GM18868 (cell line): ENCODE data around the gene MYOF.
"Not testable (repeated sequence)": the region's sequence is repeated elsewhere in the genome, so short reads cannot be mapped to it uniquely, and the experiment has no call there.

Source experiments
- ATAC-seq: cut with Tn5 transposase; IDR thresholded peaks from one replicate; pipeline ENCODE4 v1.9.1; 2021; ENCODE audit warnings: mild to moderate bottlenecking, moderate library complexity; ENCODE audit not compliant: unreplicated experiment

MYOF gene

DNA sequence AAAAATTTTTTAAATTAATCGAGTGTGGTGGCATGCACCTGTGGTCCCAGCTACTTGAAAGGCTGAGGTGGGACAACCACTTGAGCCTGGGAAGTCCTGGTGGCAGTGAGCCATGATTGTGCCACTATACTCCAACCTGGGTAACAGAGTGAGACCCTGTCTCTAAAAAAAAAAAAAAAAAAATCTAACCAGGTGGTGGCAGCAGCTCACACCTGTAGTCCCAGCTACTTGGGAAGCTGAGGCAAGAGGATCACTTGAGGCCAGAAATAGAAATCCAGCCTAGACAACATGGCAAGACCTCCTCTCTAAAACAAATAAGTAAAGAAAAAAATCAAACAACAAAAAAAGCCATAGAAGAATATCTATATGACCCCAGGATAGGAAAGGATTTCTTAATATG, 3.6 kb upstream of the MYOF start:
- no peak for ATAC-seq

DNA sequence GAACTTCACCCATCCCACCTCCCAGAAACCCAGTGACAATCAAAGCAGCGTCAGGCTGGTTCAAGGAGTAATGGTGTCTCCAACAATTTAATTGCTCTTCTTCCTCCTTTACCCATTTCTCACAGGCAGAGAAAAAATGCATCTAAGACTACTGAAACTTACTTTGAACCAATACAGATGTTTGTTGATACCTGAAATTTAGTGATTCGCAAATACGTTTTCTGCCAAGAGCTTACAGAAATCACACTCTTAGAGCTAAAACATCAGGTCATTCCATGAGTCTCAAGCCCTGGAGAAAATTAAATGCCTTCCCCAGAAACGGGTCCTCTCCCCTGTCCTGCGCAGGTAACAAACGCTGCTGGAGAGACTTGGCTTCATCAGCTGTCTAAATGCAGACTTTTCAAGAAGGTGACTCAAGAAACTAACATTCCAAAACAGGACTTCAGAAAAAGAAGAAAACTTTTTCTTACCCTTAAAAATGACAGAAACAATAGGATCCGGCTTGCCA, 443 bp downstream of the MYOF start:
- peak; percentile 6 for ATAC-seq

DNA sequence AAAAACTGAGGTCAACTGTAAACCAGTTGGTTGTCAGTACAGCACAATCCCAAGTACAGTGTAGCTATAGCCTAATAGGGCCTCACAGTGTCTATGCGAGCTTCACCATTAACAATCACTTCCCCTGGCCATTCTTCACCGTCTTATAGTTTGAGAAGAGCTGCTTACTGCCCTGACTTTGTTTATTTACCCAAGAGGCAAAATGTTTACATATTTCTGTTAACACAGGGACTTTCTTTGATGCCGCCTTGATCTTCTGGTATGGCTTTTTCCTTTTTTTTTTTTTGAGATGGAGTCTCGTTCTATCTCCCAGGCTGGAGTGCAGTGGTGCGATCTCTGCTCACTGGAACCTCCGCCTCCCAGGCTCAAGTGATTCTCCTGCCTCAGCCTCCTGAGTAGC, 3.3 kb downstream of the MYOF start:
- no peak for ATAC-seq

DNA sequence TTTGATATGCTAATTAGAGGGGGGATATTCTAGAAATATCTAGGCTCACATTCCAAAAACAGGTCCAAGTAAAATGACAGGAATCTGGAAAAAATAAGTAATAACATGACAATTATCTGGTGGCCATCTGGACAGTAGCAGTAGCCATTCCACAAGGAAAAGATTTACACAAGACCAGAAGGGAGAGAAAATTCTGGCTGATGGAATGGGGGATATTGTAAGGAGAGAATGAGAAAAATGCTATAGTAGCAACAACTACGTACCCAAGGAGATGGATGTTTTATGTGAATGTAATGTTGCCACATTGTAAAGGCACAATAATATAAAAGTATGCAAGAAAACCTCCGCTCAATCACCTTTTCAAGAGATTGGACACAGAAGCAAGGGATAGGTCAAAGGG, 5.4 kb downstream of the MYOF start:
- ATAC-seq: no peak

DNA sequence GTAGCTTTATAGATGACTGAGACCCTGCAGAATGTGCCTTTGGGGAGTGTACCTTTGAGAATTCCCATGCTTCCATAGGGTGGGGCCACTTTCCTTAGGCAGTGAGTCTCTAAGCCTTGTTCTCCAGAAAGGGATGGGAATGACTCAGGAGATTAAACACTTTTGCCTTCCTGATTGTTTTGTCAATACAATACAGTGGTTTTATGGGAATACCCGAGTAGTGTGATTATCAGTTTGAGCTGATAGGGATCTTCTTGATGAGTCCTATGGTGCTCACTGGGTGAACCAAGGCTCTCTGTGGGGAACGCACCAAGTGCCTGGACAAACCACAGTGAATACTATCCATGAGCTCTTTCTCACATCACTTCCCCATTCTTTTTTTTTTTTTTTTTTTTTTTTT, 6.3 kb downstream of the MYOF start:
- no peak for ATAC-seq

DNA sequence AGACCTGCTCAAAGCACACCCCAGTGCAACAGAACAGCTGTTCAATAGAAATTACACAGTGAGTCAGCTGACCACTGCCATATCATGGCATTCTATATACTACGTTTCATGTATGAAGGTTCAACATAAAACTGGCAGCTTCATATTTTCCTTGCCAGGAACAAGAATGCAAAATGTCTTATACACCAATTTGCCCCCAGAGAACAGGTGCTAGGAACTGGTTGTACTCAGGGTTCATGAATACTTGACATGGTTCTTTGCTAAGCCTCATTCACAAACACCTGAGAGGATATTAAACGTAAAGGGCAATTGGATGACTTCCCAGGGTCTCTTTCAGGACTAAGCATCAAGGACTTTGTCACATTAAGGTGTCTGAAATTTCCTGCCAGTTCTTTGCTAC, 6.9 kb downstream of the MYOF start:
- ATAC-seq: no peak

DNA sequence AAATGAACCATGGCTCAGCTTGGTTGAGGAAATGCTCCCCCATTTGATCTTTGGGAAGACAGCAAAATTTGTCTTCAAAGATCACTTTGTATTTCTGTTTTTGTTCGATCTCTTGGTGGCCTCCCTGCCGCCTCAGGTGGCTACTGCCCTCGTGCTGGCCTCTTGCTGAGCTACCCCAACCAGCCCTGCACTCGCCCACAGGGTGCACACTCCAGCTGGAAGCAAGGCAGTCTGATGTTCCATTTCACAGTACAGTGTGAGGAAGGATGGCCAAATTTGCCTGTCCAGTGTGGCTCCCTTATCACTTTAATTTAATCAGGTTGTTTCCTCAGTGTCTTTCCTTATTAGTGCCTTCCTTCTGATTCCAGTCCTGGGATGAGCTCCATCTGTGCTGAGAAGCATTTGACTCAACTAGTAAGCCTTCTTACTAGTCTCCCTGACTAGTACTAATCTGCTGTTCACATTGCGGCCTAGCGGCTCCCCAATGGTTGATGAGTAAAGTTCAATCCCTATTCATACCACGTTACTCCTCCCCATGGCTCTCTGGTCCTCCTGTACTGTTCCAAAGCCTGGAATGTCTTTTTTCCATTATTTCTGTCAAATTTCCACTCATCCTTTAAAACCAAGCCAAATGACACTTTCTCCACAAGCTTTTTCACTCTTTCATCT, 8.2 kb downstream of the MYOF start:
- no peak for ATAC-seq

DNA sequence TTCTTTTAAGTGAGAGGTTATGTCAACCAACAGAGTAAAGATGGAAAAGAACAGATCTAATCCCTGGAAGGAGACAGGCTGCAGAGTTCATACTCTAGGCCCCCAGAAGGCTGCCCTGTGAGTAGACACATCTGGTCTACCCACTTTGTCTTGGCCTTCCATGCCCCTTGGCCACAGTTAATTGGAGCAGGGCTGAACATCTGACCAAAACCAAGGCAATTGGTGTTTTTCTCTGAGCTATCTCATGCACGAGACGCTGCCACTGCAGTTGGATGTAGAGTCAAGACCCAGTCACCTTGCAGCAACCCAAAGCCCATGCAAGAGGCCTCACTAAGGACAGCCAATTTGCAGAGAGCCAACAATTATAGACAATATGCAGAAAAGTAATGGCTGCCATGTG, 9.0 kb downstream of the MYOF start:
- ATAC-seq: no peak

DNA sequence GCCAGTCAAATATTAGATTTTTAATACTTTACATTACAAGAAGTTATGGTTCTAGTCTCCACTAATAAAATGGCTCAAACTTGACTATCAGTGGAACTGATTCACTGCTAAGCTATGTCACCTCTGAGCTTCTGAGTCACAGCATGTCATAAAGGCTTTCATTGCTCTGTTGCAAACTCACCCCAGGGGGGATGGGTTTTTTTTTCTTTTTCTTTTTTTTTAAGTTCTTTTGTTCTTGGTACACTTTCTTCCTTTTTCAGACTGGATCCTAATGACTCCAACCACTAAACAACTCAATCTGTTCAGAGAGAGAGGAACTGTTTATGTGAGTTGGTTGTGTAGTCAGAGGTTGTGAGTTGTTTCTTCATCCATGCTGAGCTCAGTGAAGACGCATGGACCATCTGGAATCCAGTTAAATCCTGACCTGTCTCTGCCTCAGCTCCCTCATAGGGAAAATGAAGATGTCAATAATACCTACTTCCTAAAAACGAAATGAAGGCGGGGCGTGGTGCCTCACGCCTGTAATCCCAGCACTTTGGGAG, 11.0 kb downstream of the MYOF start:
- no peak for ATAC-seq

DNA sequence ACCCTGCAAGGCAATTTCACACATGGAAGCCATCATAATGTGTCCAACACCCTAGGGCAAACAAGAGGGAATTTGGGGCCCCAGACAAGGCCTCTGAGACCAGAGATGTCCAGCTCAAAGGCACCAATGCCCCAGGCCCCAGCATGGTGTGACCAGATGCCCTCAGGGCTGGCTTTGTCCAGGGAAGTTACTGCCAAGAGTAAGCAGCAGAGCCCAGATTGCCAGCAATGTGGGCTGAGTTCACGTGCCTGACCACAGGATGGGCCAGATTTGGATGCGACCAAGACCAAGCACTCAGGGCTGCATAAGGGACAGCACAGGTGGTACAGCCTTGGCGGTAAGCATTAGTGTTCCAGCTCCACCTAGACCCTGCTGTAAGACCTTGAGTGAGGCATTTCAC, 12.7 kb downstream of the MYOF start:
- ATAC-seq: no peak

DNA sequence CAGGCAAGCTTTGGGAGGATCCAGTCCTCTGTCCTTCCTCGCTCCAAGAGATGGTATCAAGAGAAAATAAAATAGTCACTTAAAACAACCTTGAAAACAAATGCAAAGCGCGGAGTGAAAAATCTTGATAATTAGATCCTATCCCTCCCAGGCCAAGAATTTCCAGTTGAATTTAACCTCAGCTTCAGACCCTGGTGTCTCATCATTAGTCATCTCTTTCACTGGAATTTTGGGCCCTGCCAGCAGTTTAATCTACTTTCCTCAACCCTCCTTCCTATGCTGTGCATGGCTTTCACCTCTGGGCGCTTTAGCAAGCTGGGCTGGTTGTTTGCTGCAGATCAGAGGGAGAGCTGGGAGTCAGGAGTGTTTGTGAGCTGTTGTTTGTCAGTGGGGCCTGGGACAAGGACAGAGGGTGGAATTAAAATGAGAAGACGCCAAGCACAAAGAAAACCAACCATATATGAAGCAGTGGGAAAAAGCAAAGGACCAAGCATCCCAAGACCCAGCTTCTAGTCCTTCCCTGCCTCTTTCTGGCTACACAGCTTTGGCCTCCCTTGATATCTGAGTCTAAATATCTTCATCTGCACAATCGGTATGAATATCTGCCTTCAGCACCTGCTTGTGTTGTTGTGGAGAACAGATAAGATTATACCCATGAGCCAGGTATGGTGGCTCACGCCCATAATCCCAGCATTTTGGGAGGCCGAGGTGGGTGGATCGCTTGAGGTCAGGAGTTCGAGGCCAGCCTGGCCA, 13.5 kb downstream of the MYOF start:
- no peak for ATAC-seq

DNA sequence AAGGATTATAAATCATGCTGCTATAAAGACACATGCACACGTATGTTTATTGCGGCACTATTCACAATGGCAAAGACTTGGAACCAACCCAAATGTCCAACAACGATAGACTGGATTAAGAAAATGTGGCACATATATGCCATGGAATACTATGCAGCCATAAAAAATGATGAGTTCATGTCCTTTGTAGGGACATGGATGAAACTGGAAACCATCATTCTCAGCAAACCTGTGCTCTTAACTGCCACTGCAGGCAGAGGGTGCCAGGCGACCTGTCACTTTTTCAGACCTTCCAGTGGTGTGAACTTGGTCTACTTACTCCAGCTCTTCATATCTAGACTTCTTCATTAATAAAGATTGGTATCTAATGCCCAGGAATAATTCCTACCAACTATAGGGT, 14.5 kb downstream of the MYOF start:
- not testable (repeated sequence) for ATAC-seq

DNA sequence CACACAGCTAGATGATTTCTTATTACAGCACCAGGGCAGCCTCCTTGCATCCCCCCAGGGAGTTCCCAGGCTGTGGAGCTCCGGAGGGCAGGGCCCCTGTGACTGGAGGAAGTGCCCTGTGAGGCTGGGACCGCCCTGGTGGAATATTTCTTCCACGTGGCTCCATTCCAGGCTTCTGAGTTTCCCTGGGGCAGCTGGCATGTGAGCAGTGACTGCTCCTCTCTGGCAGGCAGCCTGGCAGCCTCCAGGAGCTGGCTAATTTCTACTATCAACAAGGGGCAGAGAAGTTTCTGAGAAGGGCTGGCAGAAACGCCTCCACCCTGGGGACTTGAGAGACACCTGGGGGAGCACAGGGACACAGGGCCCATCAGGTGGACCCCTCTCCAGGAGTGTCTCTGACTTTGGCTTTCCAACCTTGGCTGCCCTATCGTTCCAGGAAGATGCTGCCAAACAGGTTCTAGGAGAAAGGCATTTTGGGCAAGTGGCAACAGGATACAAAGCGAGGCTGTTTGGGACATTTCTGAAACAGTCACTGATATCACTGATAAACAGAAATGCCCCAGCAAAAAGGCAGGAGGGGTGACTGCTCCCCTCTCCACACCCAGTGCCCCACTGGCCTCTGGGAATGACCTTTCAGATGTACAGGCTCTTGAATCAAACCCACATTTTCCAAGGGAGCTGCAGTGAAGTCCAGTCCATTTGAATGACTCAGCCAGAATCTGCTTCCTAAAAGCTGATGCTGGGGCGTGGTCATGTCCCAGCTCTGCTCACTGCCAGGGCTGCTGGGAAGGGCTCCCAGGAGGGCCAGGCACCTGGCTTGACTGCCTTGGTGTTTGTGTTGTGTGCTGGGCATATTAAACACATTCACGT, 16.1 kb downstream of the MYOF start:
- ATAC-seq: no peak

DNA sequence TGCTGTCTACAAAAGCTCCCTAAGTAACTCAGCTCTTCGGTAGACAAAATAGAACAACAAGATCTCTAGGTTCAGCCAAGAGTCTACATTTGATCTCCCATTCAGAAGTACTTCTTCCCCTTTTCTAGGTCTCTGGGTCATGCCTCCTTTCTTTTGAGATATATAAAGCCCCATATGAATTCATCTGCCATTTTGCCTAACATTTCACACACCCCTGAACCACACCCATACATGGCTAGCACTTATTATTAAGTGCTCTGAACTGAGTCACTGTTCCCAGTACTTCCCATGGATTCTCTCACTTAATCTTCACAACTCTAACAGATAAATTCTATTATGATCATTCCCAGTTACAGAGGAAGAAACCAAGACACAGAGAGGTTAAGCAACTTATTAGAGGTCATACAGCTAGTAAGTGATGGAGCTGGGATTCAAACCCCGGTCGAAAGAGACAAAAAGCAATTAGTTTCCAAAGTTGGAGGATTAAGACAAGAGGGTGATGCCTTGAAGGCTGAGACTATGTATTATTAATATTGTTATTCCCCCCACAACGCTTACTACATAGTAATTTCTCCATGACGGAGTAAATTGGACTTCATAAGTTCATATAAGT, 17.3 kb downstream of the MYOF start:
- ATAC-seq: no peak

DNA sequence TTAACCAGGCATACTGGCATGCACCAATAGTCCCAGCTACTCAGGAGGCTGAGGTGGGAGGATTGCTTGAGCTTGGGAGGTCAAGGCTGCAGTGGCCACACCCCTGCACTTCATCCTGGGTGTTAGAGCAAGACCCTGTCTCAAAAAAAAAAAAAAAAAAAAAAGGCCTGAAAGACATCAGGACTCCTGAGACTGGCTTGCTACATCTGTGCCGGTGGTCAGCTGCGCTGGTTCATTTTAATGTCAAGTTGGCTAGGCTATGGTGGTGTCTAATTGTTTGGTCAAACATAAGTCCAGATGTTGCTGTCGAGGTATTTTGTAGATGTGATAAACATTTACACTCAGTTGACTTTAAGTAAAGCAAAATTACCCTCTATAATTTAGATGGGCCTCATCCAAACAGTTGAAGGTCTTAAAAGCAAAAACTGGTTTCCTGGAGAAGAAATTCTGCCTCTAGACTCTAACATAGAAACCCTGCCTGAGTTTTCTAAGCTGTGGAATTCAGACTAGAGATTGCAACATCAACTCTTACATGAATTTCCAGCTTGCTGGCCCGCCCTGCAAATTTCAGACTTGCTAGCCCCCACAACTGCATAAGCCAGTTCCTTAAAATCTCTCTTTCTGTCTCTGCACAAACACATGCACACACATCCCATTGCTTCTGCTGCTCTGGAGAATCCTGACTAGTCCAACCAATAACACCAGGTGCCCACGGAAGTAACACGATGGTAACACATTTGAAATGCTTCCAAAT, 18.2 kb downstream of the MYOF start:
- ATAC-seq: no peak

DNA sequence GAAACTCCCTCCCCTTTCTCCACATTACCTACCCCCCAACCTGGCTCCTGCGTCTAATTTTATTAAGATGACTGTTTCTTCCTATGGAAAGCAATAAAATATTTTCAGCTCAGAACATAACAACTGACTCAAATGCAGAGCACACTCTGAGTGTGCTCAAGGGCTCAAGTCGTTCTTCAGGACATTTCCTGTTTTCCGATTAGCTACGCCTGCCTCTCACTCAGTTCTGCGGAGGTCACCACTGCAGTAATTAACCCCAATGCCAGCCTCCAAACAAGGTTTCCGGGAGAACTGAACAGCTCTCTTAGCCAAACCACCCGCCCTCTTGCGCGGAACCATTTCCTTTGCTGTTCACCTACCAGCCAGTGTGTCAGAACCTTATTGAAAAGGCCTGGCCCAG, 19.3 kb downstream of the MYOF start:
- ATAC-seq: no peak

DNA sequence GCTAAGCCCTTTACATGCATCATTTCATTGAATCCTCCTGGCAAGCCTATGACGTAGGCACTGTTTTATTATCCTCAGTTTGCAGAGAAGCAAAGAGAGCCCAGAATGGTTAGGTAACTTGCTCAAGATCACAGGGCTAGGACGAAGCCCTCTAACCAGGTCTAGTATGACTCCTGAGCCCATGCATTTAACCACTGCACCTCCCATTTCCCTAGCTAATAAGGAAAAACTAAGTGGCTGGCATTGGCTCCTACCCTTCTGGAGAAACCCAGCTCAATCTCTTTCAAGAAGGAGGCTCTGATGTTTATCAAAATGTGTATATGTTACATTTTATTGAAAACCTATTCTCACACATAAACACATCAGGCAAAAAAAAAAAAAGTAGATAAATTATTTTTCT, 19.8 kb downstream of the MYOF start:
- ATAC-seq: no peak

DNA sequence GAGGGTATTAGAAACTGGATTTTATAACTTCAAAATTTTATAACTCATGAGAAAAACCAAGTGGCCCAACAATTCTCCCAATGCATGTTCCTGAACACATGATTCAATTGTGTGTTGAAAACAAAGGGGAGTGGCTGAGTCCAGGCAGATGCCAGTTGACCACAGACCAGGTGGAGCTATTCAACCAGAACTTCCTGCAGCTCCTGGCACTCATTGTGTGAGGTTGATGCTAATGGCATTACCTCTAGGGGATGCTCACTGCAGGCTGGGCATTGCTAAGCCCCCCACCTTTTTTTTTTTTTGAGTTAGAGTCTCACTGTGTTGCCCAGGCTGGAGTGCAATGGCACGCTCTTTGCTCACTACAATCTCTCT, 20.3 kb downstream of the MYOF start:
- no peak for ATAC-seq

DNA sequence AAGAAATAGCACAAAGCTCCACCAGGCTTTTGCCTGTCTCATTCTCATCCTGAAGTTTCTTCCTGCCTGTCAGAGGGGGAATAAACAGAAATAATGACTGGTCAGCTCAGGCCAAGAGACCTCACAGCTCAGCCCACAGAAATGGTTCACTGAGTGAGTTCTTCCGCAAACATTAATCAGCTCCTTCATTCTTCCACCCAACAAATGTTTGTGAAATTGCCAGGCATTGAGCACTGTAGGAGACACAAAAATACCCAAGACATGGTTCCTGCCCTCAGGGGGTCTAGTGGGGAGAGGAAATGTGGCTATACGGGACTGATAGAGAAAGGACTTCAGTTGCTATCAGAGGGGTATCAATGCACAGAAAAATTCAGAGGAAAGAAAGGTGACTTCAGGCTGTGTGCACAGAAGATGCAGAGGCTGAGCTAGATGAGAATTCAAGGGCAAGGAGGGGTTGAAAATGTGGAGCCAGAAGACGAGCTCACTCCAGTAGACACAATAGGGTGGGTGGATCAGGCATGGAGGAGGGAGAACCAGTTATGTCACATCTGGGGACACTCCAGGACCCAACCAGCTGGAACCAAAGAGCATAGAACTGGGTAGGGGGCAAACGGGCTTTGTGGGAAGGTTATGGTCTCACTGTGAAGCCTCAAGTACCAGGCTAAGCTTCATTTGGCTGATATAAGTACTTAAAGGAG, 20.9 kb downstream of the MYOF start:
- no peak for ATAC-seq

DNA sequence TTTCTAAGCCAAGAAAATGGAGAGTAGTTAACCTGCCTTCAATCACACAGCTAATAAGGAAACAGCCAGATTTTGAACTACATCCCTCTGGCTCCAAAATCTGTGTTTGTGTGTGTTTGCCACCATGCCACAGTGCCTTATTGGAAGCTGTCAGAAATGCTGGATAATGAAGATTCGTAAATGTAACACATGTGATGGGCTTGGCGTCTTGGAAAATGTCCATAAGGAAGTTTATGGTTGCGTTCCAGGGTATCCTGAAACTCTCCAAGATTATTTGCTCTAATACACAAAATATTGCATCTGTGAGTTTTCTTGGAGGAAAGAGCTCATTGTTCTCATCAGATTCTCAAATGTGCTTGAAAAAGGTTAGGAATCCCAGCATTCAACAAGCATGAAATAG, 22.7 kb downstream of the MYOF start:
- ATAC-seq: no peak
